A549 treated with Hydrocortisone at 1 μM for 4 hours (cell line): ENCODE results near the gene BAZ1B. TPM values are rescaled to one million over a fixed set of nuclear protein-coding genes. Genes with fewer than 3 reads are reported as not detected.

Experiments
- total RNA-seq: library from RNA; stranded (reverse); fragments of 200-300 nt; extraction: Qiagen RNA extraction; gene quantifications from 5 replicates; pipeline ENCODE4 v1.2.3, GENCODE V29; 2022

BAZ1B gene, protein sequence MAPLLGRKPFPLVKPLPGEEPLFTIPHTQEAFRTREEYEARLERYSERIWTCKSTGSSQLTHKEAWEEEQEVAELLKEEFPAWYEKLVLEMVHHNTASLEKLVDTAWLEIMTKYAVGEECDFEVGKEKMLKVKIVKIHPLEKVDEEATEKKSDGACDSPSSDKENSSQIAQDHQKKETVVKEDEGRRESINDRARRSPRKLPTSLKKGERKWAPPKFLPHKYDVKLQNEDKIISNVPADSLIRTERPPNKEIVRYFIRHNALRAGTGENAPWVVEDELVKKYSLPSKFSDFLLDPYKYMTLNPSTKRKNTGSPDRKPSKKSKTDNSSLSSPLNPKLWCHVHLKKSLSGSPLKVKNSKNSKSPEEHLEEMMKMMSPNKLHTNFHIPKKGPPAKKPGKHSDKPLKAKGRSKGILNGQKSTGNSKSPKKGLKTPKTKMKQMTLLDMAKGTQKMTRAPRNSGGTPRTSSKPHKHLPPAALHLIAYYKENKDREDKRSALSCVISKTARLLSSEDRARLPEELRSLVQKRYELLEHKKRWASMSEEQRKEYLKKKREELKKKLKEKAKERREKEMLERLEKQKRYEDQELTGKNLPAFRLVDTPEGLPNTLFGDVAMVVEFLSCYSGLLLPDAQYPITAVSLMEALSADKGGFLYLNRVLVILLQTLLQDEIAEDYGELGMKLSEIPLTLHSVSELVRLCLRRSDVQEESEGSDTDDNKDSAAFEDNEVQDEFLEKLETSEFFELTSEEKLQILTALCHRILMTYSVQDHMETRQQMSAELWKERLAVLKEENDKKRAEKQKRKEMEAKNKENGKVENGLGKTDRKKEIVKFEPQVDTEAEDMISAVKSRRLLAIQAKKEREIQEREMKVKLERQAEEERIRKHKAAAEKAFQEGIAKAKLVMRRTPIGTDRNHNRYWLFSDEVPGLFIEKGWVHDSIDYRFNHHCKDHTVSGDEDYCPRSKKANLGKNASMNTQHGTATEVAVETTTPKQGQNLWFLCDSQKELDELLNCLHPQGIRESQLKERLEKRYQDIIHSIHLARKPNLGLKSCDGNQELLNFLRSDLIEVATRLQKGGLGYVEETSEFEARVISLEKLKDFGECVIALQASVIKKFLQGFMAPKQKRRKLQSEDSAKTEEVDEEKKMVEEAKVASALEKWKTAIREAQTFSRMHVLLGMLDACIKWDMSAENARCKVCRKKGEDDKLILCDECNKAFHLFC (N-terminal part only)
- 49.4 to 74.8 TPM (median 54.3 TPM) in 5 replicates for total RNA-seq

GRCh38 chr7:73522105-73522872 lies at the start of gene BAZ1B:
TSS of gene BAZ1B (minus strand) at chr7:73522293. CDS start at chr7:73521933, 360 bp downstream.

DNA sequence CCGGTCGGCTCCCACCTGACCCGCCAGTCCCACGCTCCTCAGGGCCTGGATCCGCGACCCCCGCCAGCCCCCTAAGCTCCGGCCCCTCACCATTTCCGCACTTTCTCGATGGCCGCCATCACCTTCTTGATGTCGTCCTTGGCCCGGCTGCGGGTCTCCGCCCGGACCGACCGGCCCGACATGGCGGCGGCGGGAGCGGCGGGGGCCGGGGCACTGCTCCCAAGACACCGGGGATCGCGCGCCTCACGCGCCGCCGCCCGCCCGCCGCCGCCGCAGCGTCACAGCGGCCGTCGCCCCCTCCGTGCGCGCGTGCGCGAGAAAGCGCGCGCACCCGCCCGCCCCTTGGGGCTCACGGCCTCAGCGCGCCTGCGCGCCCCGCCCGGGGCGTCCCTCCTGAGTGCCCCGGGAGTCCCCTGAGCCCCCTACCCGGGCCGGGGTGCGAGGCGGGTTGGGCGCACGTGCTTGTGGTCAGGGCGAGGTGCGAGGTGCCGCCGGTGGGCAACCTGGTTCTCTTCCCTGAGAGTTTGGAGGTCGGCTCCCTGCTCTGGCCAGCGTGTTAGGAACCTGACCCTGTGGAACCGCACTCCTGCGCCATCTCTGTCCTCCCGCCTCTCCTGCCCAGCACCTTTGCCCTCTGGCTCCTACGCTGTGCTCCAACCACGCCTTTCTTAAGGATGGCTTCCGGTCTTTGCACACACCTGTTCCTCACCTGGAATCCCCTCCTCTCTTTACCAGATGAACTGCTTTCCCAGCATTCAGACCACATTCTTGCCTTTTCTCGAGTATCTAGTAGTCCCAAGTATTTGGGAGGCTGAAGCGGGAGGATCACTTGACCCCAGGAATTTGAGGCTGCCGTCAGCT lies 35.5 kb upstream of the BAZ1B start, which contains the start of gene BCL7B:
Gene BCL7B, minus strand, starts transcription at position 294 of the 861 bp plus-strand sequence. Its CDS starts 112 bp downstream, at position 182.

Other genes starting within 250 kb of the BAZ1B start
- gene NSUN5, start 213.5 kb downstream of the BAZ1B start, total RNA-seq = 60.0 to 70.8 TPM (median 65.7 TPM) in 5 replicates
- not detected in 5 replicates for gene TRIM50, start 194.2 kb downstream of the BAZ1B start, total RNA-seq
- not detected in 5 replicates for gene FKBP6, start 194.1 kb downstream of the BAZ1B start, total RNA-seq
- 1.5 to 2.1 TPM (median 2.0 TPM) in 5 replicates for gene FZD9, start 88.5 kb downstream of the BAZ1B start, total RNA-seq
- 59.8 to 73.6 TPM (median 68.5 TPM) in 5 replicates for gene BCL7B, start 35.4 kb upstream of the BAZ1B start, total RNA-seq
- 49.3 to 61.5 TPM (median 51.4 TPM) in 5 replicates for gene TBL2, start 56.3 kb upstream of the BAZ1B start, total RNA-seq
- 0.75 to 1.2 TPM (median 1.1 TPM) in 5 replicates for gene MLXIPL, start 102.2 kb upstream of the BAZ1B start, total RNA-seq
- gene VPS37D, start 145.5 kb upstream of the BAZ1B start, total RNA-seq = 3.1 to 5.7 TPM (median 4.8 TPM) in 5 replicates
- 7.5 to 10.1 TPM (median 9.8 TPM) in 5 replicates for gene DNAJC30, start 161.2 kb upstream of the BAZ1B start, total RNA-seq
- 123 to 168 TPM (median 132 TPM) in 5 replicates for gene BUD23, start 161.3 kb upstream of the BAZ1B start, total RNA-seq
- 68.6 to 73.4 TPM (median 71.1 TPM) in 5 replicates for gene STX1A, start 197.4 kb upstream of the BAZ1B start, total RNA-seq
- 20.5 to 27.5 TPM (median 25.9 TPM) in 5 replicates for gene ABHD11, start 216.5 kb upstream of the BAZ1B start, total RNA-seq
- 1.6 to 3.8 TPM (median 3.4 TPM) in 5 replicates for gene CLDN3, start 248.0 kb upstream of the BAZ1B start, total RNA-seq